GM21528 (cell line): ENCODE measurements around the gene SLC26A8.
A peak's percentile ranks its signal among the peaks of the same experiment; 100 is the strongest.
"Not testable (repeated sequence)": the region's sequence is repeated elsewhere in the genome, so short reads cannot be mapped to it uniquely, and the experiment has no call there.

ENCODE experiments used
- ATAC-seq: cut with Tn5 transposase; IDR thresholded peaks from one replicate; pipeline ENCODE4 v1.9.1; 2021; ENCODE audit warnings: mild to moderate bottlenecking, moderate library complexity; ENCODE audit not compliant: unreplicated experiment, low FRiP score

The SLC26A8 gene

GRCh38 chr6:36053878-36054277 is 29.4 kb upstream of the SLC26A8 start:
- no peak for ATAC-seq

GRCh38 chr6:36052097-36052496 is 27.7 kb upstream of the SLC26A8 start:
- no peak for ATAC-seq

DNA sequence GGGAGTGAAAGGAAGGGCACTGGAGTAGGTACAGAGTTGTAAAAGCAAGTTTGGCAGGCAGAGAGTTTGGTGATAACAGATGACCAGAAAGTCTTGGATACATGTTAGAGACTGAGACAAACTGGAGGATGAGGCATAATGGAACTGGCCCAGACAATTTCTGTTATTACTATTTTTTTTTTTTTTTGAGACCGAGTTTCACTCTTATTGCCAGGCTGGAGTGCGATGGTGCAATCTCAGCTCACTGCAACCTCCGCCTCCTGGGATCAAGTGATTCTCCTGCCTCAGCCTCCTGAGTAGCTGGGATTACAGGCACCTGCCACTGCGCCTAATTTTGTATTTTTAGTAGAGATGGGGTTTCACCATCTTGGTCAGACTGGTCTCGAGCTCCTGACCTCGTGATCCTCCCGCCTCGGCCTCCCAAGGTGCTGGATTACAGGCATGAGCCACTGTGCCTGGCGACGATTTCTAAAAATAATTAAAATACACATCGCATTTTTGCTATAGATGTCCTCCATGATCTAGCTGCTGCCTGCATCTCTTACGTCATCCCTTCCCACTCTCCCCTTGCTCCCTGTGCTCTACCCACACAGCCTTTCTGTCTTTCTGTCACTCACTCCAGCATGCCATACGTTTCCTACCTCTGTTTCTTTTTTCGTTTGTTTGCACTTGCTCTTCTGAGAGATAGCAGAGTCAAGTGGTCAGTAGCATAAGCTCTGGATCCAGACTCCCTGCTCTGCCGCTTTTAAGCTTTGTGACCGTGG is 26.7 kb upstream of the SLC26A8 start:
- no peak for ATAC-seq

DNA sequence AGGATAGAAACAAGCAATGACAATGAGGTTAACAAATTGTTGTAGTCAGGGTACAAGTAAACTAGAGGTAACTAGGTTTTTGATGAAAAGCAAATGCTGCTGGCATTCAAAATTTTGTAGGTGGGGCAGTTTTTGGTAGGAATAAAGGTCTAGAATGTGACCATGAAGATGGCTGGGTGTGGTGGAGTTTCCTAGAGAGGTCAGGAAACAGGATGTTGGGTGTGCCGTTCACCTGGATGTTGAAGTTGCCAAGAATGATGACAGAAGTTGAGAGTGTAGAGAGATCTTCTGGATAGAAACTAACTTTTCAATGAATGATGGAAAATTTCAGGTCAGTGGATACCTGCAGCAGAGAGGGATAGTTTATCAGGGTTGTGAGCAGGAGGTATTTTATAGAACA is 25.9 kb upstream of the SLC26A8 start:
- ATAC-seq = no peak

- ATAC-seq = no peak
These were observed 25.1 kb upstream of the SLC26A8 start for GRCh38 chr6:36049582-36049981.

DNA sequence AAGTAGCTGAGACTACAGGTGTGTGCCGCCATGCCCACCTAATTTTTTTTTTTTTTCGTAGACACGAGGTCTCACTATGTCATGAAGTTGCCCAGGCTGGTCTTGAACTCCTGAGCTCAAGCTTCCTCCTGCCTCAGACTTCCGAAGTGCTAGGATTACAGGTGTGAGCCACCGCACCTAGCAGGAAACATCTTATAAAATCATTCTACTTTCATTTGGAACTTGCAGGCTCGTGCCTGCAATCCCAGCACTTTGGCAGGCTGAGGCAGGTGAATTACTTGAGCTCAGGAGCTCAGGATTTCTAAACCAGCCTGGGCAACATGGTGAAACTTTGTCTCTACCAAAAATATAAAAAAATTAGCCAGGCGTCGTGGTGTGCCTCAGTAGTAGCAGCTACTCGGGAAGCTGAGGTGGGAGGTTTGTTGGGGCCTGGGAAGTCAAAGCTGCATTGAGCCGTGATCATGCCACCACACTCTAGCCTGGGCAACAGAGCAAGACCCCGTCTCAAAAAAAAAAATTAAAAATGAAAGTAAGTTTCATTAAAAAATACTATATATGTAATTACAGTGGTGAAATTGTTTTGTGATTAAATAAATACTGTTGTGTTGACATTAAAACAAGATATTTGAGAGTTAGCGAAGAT is 18.3 kb upstream of the SLC26A8 start:
- no peak for ATAC-seq

GRCh38 chr6:36040958-36041357 is 16.5 kb upstream of the SLC26A8 start:
- no peak for ATAC-seq

DNA sequence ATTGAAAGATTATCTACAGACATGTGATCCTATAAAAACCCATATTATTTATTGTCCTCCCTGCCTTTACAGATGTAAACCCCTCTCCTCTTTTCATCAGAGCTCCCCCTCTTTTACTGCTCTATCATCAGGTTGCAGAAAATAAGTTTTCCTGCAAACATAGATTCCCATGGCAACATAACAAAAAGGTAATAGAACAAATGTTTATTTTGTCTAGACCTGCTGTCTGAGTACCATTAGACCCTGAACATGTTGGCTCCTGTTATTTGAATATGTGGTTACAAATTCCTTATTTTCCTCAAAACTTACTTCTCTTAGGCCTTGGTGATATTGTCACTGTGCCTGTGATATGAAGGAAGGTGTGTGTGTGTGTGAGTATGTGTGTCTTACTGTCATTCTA is 14.7 kb upstream of the SLC26A8 start:
- no peak for ATAC-seq

DNA sequence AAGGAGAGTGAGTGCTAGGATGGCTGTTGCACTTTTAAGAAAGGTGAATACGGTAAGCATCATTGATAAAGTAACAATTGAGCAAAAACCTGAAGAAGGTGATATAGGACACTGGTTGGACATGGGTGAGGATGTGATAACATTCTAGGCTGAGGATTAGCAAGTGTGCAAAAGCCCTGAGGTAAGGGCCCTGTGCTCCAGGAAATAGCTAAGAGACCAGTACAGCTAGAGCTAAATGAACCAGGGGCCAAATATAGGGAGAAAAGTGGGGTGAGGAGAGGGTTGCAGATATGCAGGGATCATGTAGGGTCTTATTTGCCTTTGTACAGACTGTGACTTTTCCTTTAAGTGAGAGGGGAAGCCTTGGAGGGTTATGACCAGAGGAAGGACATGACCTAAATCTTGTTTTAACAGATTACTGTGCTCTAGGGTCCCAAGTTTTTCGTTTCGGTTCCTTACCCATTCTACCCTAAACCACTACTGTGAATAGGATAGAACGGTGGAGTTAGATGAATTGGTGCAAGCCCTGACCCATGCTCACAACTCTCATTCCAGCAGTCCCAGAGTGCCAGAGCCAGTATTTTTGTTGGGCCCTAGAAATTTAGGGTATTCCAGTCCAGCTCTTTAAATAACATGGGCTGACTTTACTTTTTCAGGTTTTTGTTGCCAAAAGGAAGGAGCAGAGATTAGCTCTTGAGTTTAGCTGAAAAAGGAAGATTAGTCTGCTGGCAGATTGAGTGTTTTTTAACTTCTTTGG is 13.9 kb upstream of the SLC26A8 start:
- ATAC-seq = no peak

GRCh38 chr6:36035225-36035624 is 10.8 kb upstream of the SLC26A8 start:
- no peak for ATAC-seq

DNA sequence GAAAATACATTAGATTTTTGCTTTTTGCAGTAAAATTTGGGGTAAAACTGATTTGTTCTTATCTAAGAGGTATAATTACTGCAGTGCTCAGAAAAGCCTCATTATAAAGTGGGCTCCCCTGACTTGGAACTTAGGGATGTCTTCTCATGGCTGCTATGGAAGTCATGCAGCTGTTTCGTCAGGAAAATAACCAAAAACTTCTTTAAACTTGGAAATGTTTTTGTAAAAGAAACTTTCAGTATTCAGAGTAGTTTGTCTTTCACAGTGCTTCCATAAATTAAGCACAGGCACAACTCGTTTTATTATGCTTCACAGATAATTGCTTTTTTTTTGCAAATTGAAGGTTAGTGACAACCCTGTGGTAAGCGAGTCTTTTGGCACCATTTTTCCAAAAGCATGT is 10.0 kb upstream of the SLC26A8 start:
- no peak for ATAC-seq

DNA sequence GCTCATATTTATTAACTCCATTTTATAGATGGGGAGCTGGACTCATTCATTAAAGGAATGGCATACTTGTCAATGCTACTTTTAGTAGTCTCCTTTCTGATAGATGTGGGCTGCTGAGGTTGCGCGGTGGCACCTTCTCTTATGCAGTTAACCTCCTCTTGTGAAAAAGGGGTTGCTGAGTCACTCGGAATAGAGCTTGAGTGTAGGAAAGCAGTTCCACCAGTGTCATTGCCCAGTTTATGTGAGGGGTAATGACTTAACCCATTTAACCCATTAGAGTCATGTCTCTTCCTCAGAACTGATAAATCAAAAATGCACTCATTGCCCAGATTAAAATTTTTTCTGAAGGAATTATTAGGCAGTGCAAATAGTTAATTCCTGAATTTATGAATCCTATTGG is 9.5 kb upstream of the SLC26A8 start:
- no peak for ATAC-seq

DNA sequence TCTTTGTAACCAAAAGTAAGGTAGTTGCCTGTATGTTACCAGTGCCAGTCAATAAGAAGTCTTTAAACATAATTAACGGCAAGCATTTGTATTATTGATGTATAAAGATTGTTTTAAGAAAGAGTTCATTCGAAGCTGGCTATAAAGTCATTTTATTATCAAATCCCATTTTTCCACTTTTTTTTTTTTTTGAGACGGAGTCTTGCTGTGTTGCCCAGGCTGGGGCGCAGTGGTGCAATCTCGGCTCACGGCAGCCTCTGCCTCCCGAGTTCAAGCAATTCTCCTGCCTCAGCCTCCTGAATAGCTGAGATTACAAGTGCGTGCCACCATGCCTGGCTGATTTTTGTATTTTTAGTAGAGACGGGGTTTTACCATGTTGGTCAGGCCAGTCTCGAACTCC is 8.7 kb upstream of the SLC26A8 start:
- ATAC-seq = not testable (repeated sequence)

DNA sequence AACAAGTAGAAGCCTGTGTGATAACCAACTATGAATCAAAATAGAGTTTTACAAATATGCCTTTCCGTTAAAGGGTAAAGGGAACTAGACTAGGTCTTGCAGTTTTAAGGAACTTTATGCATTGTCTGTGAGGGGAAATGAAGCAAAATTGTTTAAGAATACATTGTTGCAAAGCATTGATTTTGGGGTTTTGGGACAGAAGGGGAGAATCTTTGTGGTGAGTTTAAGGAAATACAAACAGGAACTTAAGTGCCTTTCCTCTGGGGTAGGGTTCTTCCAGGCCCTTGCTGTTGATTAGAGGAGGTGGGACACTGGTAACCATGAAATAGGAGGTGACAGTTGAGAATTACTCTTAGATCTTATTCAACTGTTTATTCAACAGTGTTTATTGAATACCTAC is 7.8 kb upstream of the SLC26A8 start:
- no peak for ATAC-seq

GRCh38 chr6:36029464-36029863 is 5.0 kb upstream of the SLC26A8 start:
- ATAC-seq = no peak

DNA sequence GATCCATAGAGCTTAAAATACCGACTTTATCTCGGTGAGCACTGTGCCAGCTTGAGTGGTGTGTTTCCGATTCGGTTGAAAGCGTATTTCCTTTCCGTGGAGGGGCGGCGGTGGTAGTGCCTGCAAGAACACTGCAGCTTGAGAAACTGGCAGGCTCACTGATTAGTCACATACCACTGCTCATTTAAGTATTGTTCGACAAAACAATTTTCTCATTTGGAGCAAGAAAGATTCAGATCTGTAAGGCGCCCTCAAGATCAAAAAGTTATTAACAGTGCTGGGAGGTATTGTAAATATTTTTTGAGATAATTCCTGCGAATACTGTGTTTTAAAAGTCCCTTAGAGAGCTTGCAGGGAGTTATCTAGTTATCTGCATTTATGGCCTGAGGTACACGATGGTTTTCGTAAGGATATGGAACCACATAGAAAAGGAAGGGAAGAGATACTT is 4.5 kb upstream of the SLC26A8 start:
- ATAC-seq = no peak

GRCh38 chr6:36028088-36028876 is 3.8 kb upstream of the SLC26A8 start:
- ATAC-seq = peak; percentile 31

DNA sequence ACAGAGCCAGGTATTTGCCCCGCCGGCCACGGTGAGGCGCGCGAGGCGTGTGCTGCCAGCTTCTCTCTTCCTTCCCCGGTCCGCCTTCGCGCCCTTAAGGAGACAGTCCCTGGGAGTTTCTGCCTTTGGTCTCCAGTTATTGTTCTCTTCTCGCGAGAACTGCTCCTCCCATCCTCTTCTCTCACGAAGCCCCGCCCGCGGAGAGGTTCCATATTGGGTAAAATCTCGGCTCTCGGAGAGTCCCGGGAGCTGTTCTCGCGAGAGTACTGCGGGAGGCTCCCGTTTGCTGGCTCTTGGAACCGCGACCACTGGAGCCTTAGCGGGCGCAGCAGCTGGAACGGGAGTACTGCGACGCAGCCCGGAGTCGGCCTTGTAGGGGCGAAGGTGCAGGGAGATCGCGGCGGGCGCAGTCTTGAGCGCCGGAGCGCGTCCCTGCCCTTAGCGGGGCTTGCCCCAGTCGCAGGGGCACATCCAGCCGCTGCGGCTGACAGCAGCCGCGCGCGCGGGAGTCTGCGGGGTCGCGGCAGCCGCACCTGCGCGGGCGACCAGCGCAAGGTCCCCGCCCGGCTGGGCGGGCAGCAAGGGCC is 3.2 kb upstream of the SLC26A8 start, which contains the start of gene MAPK14:
Gene MAPK14 (plus strand): TSS at position 308 of the 587 bp plus-strand sequence. CDS start 350 bp downstream, outside the sequence.
- ATAC-seq = peak; percentile 86

DNA sequence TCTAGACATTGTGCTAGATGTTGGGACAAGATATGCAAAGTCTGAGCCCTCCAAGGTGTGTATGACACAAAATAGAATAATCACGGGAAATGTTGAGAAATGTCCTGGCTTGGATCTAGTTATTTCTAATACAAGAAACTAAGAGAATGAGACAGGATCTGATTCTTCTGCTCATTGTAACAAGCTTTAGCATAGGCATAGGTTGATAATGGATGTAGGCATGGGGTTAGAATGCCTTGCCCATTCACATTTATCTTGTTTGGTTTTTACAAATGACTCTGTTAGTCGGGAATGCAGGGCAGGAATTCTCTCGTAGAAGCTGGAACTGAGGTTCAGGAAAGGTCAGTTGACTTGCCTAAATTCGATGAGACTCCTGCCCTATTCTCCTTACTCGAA is 1.5 kb upstream of the SLC26A8 start:
- no peak for ATAC-seq

- no peak for ATAC-seq
These were observed 955 bp upstream of the SLC26A8 start for GRCh38 chr6:36025260-36025931.
